OCI-M1 (cell line): ENCODE measurements around the gene APLP1.
"Not testable (repeated sequence)": the region's sequence is repeated elsewhere in the genome, so short reads cannot be mapped to it uniquely, and the experiment has no call there.

Experiments
- DNase-seq: peaks from one replicate; lab custom pipeline; 2025; lab: John Stamatoyannopoulos, UW

The APLP1 gene

DNA sequence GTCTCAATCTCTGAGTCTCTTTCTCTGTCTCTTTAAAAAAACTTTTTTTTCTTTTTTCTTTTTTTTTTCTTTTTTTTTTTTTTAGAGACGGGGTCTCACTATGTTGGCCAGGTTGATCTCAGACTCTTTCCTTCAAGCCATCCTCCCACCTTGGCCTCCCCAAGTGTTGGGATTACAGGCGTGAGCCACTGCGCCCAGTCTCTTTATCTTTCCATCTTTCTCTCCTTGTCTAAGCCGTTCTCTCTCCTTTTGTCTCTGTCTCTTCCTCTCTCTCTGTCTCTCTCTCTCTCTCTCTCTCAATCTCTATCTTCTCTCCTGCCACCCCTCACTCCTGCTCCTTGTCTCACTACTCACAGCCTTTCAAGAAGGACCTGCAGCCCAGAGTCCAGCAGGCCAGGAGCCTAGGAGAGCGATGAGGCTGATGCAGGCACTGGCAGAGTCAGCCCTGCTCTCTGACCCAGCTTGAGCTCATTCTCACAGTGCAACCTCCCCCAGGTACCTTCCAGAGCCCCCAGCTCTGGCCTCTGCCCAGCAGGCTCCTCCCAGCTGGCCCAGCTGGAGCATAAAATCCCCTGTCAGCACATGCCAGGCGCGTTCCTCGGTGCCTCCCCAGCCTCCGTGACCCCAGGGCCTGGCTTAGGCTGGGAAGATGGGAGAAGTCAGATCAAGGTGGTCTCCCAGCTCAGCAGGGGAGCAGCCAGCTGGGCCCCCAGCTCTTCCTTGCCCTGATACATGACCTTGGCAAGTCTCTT, 16.2 kb upstream of the APLP1 start, which contains the start of gene NPHS1:
Gene NPHS1, minus strand, starts transcription at position 476 of the 752 bp plus-strand sequence. CDS start 667 bp downstream, outside the sequence.
- DNase-seq, result no peak

DNA sequence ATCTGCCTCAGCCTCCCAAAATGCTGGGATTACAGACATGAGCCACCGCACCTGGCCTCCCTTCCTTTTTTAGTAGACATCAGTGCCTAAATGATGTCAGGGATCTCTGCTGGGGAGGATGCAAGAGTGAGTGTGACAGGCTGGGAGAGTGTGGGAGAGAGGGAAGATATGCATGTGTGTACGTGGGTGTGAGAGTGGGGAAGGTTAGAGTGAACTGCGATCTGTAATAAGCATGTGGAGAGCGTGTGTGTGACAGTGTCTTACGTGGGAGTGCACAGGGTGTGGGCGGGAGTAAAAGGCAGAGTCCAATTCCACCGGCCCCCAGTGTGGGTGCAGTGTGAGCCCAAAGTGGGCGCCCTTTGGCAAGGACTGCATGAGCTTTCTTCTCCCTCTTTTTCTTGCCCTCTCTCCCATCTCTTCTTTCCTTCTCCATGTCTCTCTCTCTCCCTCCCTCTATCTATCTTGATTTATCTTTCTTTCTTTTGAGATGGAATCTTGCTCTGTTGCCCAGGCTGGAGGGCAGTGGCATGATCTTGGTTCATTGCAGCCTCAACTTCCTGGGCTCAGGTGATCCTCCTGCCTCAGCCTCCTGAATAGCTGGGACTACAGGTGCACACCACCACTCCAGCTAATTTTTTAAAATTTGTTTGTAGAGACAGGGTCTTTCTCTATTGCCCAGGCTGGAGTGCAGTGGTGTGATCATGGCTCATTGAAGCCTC, 15.2 kb upstream of the APLP1 start:
- DNase-seq, result no peak

DNA sequence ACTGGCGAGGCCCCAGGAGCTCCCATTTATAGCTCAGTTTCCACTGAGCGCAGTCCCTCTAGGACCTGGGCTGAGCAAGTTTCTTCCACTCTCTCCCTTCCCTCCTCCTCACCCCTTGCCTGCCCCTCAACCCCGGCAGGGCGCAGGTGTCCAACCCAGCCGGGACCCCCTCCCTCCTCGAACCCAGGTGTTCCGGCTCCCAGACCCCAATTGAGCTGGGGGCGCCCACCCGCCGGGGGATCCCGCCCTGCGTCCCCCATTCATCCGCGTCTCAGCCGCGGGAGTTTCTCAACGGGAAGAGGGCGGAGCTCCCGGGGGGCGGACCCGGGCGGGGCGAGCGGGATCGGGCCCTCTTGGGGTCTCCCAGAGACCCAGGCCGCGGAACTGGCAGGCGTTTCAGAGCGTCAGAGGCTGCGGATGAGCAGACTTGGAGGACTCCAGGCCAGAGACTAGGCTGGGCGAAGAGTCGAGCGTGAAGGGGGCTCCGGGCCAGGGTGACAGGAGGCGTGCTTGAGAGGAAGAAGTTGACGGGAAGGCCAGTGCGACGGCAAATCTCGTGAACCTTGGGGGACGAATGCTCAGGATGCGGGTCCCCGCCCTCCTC, 11.7 kb upstream of the APLP1 start, which contains the start of gene KIRREL2:
Gene KIRREL2, plus strand, starts transcription at position 366 of the 604 bp plus-strand sequence. Its CDS starts 209 bp downstream, at position 575.
- DNase-seq, result no peak

DNA sequence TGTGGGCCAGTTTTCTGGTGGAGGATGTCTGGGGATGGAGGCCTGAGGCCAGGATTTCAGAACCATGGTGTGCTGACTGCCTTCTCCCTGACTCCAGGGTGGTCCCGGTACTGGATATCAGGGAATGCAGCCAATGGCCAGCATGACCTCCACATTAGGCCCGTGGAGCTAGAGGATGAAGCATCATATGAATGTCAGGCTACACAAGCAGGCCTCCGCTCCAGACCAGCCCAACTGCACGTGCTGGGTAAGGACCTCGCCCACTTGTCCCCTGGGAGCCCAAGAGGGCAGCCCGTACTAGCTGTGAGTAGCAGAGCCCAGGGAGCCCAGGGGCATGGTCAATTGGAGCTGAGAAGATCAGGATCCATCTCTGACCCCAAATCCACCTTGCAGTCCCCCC, 10.1 kb upstream of the APLP1 start:
- no peak for DNase-seq

DNA sequence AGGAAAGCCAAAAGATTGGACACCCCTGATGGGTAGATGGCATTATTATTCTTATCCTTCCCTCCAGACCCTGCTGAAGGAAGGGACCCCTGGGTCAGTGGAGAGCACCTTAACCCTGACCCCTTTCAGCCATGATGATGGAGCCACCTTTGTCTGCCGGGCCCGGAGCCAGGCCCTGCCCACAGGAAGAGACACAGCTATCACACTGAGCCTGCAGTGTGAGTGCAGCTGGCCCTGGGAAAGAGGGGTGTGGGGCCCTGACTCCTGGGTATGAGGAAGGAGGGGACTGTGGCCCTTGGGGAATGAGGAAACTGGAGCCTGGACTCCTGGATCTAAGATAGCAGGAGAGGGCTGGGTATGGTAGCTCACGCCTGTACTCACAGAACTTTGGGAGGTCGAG, 9.0 kb upstream of the APLP1 start:
- DNase-seq, result no peak

DNA sequence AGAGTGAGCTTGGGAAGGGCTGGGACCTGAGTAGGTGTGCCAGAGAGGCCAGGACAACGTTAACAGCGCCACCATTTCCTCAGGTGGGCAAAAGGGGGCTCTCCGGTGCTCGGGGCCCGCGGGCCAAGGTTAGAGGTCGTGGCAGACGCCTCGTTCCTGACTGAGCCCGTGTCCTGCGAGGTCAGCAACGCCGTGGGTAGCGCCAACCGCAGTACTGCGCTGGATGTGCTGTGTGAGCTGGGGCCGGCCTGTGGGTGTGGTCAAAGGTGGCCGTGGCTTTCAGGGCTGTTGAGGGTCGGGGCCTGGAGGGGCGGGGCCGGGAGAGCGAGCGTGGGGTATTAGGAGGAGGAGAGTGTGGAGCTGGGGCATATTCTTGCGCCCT, 7.9 kb upstream of the APLP1 start:
- no peak for DNase-seq

DNA sequence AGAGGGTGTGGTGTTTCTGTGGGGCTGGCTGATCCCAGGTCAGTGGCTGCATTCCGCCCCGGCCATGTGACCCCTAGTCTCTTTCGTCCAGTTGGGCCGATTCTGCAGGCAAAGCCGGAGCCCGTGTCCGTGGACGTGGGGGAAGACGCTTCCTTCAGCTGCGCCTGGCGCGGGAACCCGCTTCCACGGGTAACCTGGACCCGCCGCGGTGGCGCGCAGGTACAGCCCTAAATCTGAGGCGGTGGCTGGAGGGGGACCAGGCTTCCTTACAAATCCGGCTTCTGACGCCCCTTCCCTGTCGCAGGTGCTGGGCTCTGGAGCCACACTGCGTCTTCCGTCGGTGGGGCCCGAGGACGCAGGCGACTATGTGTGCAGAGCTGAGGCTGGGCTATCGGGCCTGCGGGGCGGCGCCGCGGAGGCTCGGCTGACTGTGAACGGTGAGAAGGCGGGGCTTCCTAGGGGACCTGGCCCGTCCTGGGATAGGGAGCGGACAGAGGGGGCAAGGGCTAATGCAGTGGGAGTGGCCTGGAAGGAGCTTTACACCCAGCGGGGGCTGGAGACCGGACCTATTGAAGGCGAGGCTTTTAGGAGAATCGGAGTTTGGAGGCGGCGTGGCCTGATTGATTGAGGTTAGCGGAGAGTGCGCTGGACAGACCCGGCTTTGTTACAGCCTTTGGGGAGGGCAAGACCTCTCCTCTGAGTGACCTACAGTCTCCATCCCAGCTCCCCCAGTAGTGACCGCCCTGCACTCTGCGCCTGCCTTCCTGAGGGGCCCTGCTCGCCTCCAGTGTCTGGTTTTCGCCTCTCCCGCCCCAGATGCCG, 7.3 kb upstream of the APLP1 start:
- no peak for DNase-seq

DNA sequence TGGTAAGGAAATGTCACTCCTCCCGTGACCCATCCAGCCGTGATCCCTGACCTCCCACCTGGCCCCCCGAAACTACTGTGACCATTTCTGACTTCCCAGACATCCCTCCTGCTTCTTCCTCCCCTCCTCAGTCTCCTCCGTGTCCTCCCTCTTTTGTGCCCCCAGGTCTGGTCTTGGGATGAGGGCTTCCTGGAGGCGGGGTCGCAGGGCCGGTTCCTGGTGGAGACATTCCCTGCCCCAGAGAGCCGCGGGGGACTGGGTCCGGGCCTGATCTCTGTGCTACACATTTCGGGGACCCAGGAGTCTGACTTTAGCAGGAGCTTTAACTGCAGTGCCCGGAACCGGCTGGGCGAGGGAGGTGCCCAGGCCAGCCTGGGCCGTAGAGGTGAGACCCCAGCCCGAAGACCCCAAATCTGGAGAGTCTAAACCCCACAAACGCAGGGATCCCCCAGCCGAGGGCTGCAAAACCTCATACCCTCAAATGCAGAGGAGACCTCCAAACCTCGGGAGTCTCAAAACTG, 6.7 kb upstream of the APLP1 start:
- no peak for DNase-seq

DNA sequence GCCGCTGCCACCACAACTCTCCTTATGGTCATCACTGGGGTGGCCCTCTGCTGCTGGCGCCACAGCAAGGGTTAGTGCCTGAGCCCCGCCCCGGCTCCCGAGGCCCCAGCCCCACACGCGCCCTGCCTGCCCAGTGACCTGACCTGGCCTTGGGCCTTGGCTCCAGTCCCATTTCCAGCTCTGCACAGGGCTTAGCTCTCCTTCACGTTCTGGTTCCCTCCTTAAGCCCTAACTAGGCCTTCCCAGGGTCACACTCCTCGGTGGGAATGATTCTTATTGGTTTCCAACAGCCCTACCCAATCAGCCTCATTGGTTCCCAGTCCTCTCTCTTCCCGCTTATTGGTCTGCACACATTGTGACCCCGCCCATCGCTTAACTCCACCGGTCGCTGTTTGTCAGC, 5.8 kb upstream of the APLP1 start:
- no peak for DNase-seq

DNA sequence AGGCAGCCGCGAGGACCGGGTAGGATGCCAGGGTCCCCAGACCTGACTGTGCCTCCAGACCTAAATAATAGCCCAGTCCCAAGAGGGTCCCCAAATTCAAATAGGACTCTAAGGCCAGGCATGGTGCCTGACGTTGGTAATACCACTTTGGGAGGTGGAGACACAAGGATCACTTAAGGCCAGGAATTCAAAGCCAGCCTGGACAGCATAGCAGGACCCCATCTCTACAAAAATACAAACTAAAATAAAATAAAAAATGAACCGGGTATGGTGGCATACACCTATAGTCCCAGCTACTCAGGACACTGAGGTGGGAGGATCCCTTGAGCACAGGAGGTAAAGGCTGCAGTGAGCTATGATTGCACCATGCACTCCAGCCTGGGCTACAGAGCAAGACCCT, 5.4 kb upstream of the APLP1 start:
- no peak for DNase-seq

DNA sequence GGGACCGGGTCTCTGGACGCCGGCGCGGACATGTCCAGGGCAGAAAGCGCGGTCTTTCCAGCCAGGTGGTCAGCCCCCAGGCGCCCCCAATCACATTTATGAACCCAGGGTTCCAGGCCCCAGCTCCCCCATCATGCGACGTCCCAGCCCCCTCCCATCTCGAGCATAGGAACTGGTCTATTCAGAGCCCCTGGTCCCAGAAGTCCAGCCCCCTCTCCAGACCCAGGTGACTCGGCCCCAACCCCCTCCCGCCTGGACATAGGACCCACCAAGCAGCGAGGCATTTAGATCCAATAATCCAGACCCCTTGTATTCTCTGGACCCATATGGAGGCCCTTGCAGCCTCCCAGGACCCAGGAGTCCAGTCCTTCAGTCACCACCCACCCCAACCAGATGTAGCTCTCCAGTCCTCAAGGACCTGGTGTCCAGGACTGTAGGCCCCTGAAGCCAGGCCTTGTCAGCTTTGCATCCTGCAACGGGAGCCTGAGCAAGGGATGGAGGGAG, 501 bp downstream of the APLP1 start:
- no peak for DNase-seq

DNA sequence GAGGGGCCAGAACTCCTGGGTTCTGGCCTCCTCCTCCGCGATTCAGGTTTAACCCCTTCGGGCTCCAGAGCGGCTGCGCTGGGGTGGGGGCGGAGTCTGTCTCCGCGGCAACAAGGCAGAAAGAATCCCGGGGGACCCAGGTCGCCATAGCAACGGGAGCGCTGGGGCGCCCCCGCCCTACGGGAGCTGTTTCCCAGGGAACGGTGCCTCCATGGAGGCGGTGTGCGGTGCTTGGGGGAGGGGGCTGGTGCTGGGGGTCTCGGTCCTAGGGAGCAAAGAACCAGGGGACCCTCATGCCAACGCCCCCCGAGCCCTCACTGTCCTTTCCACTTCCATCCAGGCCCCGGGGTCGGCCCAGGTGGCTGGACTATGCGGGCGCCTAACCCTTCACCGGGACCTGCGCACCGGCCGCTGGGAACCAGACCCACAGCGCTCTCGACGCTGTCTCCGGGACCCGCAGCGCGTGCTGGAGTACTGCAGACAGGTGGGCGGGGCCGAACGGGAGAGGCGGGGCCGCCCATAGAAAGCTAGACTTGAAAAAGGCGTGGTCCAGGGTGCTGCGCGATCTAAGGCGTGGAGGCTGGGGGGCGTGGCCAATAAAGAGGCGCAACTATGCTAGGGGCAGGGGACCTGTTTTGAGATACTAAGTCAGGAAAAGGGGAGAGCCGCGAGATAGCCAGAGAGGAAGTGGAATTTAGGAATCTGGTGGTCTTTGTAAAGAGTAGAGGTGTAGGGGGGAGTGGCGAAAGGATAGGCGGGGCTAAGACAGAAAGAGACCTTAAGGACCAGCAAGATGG, 1.2 kb downstream of the APLP1 start:
- DNase-seq, result peak; percentile 92

DNA sequence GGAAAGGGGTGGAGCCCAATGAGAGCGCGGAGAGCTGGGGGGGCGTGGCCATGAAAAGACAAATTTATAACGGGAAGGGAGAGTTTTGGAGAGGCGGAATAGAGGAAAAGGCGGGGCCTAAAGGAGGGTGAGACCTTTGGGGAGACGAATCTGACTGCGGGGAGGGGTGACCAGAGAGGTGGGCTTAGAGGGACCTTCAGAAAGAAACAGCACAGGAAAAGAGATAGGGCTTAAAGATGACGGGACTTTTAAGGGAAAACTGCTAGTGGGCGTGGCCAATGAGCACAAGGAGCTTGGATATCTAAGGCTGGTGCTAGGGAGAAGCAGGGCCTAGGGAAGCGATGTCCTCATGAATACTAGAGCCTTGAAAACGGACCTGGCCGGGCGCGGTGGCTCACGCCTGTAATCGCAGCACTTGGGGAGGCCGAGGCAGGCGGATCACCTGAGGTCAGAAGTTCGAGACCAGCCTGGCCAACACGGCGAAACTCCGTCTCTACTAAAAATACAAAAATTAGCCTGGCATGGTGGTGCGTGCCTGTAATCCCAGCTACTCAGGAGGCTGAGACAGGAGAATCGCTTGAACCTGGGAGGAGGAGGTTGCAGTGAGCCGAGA, 1.9 kb downstream of the APLP1 start:
- DNase-seq, result not testable (repeated sequence)

DNA sequence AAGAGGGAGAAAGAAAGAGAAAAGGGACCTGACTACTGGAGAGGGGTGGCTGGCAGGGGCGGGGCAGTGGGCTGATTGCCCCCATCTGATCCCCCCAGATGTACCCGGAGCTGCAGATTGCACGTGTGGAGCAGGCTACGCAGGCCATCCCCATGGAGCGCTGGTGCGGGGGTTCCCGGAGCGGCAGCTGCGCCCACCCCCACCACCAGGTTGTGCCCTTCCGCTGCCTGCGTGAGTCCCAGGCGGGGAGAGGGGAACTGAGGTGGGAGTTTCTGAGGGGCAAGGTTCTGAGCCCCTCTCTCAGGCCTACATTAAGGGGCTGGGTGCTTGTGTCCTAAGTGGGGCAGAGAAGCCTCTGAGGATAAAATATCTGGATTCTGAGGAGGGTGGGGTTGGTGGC, 2.4 kb downstream of the APLP1 start:
- DNase-seq, result no peak

DNA sequence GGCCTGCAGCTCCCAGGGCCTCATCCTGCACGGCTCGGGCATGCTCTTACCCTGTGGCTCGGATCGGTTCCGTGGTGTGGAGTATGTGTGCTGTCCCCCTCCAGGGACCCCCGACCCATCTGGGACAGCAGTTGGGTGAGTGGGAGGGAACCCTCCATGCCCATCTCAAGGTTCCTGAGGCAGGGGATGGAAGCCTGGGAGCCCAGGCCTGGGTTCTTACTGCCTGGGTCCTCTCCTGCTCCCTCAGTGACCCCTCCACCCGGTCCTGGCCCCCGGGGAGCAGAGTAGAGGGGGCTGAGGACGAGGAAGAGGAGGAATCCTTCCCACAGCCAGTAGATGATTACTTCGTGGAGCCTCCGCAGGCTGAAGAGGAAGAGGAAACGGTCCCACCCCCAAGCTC, 3.2 kb downstream of the APLP1 start:
- no peak for DNase-seq

DNA sequence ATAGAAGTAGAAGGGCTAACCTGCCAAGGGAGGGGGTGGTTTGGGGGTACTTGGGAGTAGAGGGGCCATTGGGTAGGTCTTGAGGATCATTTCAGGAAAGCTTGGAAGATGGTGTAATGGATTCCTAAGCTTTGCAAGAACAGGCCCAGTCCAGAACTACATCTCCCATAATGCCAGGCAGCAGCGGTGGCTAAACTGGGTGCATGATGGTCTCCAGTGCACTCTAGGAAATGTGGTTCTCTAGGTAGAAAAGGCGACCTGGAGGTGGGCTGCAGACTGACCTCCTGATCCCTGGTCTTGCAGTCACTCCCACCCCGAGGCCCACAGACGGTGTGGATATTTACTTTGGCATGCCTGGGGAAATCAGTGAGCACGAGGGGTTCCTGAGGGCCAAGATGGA, 3.8 kb downstream of the APLP1 start:
- DNase-seq, result no peak

DNA sequence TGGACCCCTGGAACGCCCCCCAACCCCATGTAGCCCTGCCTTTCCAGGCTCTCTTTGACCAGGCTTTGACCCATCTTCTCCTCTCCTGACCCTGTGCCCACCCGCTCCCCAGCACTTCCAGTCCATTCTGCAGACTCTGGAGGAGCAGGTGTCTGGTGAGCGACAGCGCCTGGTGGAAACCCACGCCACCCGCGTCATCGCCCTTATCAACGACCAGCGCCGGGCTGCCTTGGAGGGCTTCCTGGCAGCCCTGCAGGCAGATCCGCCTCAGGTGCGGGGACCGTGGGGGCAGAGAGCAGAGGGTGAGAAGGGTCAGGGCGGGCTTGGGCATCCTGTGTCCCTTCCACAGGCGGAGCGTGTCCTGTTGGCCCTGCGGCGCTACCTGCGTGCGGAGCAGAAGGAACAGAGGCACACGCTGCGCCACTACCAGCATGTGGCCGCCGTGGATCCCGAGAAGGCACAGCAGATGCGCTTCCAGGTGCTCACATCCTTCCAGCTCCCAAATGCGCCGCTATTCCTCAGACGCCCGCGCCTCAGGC, 6.1 kb downstream of the APLP1 start:
- DNase-seq, result no peak

DNA sequence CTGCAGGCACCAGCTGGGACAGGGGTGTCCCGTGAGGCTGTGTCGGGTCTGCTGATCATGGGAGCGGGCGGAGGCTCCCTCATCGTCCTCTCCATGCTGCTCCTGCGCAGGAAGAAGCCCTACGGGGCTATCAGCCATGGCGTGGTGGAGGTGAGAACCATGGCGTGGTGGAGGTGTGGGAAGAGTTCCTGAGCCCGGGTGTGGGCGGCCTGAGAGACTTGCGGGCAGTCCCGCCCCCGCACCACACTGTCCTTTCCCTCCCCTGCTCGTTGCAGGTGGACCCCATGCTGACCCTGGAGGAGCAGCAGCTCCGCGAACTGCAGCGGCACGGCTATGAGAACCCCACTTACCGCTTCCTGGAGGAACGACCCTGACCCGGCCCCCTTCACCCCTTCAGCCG, 10.7 kb downstream of the APLP1 start:
- no peak for DNase-seq

DNA sequence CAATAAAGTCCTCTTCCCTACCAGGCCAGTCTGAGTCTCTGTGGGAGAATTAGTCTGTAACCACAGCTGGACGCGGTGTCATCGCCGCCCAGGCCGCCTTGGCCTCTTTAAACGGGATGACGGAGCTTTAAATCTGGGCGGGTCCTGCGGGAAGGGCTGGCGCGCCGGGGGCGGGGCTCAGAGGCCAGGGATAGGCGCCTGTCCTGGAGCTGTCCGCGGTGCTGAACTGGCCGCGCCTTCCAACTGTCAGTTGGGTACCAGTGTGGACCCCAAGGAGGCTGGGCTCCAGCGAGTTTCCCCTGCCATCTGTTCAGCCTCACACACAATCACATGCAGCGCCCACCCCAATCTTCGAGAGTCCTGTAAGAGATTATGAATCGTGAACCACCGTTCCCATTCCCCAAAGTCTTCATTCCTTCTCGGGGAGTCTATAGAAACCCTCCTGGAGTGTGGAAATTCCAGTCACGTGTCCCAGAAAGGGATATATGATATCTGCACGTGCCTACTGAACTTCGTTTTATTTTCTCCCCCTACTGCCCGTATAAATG, 11.5 kb downstream of the APLP1 start:
- DNase-seq, result peak; percentile 97
